Endothelial cell of umbilical vein (primary cell): Measurements from ENCODE around the gene S100A7. TPM values are rescaled to one million over a fixed set of nuclear protein-coding genes. Genes with fewer than 3 reads are reported as not detected.

Source experiments
- BruUV-seq: library from RNA; stranded (reverse); fragments of 400-500 nt; replicated peaks from 2 replicates; lab custom pipeline; 2021; lab: Mats Ljungman, UMichigan
- CTCF ChIA-PET: fragments of 300-600, 350-600 bp; sonication (Branson Sonifier 250); formaldehyde crosslinking; loops from one replicate; lab custom pipeline; 2021; ENCODE audit warnings: antibody characterized with exemption, inconsistent platforms; lab: Charles Lee
- POLR2A ChIA-PET: fragments of 300-600, 350-600 bp; sonication (Branson Sonifier 250); formaldehyde crosslinking; loops from one replicate; lab custom pipeline; 2021; ENCODE audit warnings: antibody characterized with exemption, inconsistent platforms; lab: Charles Lee
- DNase-seq: peaks from one replicate; pipeline ENCODE4 v3.0.0-alpha.2; 2011; ENCODE audit warnings: low read depth, low spot score
- FAIRE-seq: peaks from 2 replicates; lab custom pipeline; 2011; peaks lifted over from hg19 to GRCh38; lab: Jason Lieb, UNC
- H2AFZ ChIP-seq: 2 replicates; pipeline ENCODE4 v1.6.0; 2012; ENCODE audit warnings: low read depth, low read length, control low read depth, inconsistent platforms
- H3K27ac ChIP-seq: 2 replicates; pipeline ENCODE4 v1.5.1; 2011; ENCODE audit warnings: low read depth, mild to moderate bottlenecking, control low read depth, low read length, moderate library complexity; ENCODE audit not compliant: insufficient read depth
- H3K27me3 ChIP-seq, 2 experiments: 2 replicates each; pipeline versions ENCODE4 v1.6.0 to v1.6.1; 2011; ENCODE audit warnings: low read length in 2 of 2, mixed read lengths in 1 of 2; ENCODE audit not compliant: control insufficient read depth in 2 of 2, insufficient read depth in 2 of 2
- H3K36me3 ChIP-seq, 2 experiments: 2 replicates in 1 of 2; 3 replicates in 1 of 2; pipeline ENCODE4 v1.5.1; 2011; ENCODE audit warnings: low read length in 2 of 2, mild to moderate bottlenecking in 1 of 2, moderate library complexity in 1 of 2; ENCODE audit not compliant: control insufficient read depth in 2 of 2, insufficient read depth in 2 of 2; ENCODE audit errors: extremely low read depth in 1 of 2
- H3K4me1 ChIP-seq: 3 replicates; pipeline ENCODE4 v1.5.1; 2011; ENCODE audit warnings: mild to moderate bottlenecking, low read length; ENCODE audit not compliant: control insufficient read depth, insufficient read depth; ENCODE audit errors: extremely low read depth
- H3K4me2 ChIP-seq: 2 replicates; pipeline ENCODE4 v1.6.1; 2011; ENCODE audit warnings: low read length, control low read depth, mixed read lengths; ENCODE audit not compliant: insufficient read depth
- H3K4me3 ChIP-seq, 3 experiments: fragments of 200-600 bp in 1 of 3; sonication (generic), shearing (Covaris generic) in 1 of 3; replicated peaks in 1 of 3; 2 replicates each; pipeline ENCODE4 v1.5.1; 2011 to 2016; ENCODE audit warnings: control low read depth in 3 of 3, low read length in 3 of 3, mild to moderate bottlenecking in 2 of 3, inconsistent platforms in 1 of 3, low read depth in 1 of 3, moderate library complexity in 1 of 3; ENCODE audit not compliant: insufficient read depth in 1 of 3
- H3K79me2 ChIP-seq: 2 replicates; pipeline ENCODE4 v1.6.0; 2012; ENCODE audit warnings: low read length, inconsistent platforms; ENCODE audit not compliant: control insufficient read depth, insufficient read depth
- H3K9ac ChIP-seq: replicated peaks from 2 replicates; pipeline ENCODE3; 2011; ENCODE audit warnings: low read length, control low read depth; ENCODE audit not compliant: insufficient read depth; ENCODE audit errors: extremely low read depth
- H3K9me1 ChIP-seq: replicated peaks from 3 replicates; pipeline ENCODE4 v1.6.0; 2011; ENCODE audit warnings: mild to moderate bottlenecking, low read length; ENCODE audit not compliant: control insufficient read depth, insufficient read depth; ENCODE audit errors: extremely low read depth
- H3K9me3 ChIP-seq: replicated peaks from 2 replicates; pipeline ENCODE4 v1.5.1; 2012; ENCODE audit warnings: low read length, inconsistent platforms; ENCODE audit not compliant: control insufficient read depth, insufficient read depth
- H4K20me1 ChIP-seq: replicated peaks from 2 replicates; pipeline ENCODE3; 2011; ENCODE audit warnings: mild to moderate bottlenecking, low read length; ENCODE audit not compliant: control insufficient read depth, insufficient read depth; ENCODE audit errors: extremely low read depth
- EZH2 ChIP-seq: IDR thresholded peaks from 2 replicates; pipeline ENCODE4 v1.6.1; 2012; ENCODE audit warnings: borderline replicate concordance, low read depth, mild to moderate bottlenecking, moderate library complexity, low read length, inconsistent platforms; ENCODE audit not compliant: severe bottlenecking
- FOS ChIP-seq: IDR thresholded peaks from 2 replicates; pipeline ENCODE4 v1.6.1; 2011; ENCODE audit warnings: mild to moderate bottlenecking, low read length, moderate library complexity, borderline replicate concordance; ENCODE audit not compliant: insufficient read depth
- GATA2 ChIP-seq: IDR thresholded peaks from 2 replicates; pipeline ENCODE4 v1.7.0; 2011; ENCODE audit warnings: low read depth, mild to moderate bottlenecking, moderate library complexity, mixed read lengths, low read length; ENCODE audit not compliant: insufficient read length, insufficient read depth
- JUN ChIP-seq: IDR thresholded peaks from 2 replicates; pipeline ENCODE4 v1.6.1; 2011; ENCODE audit warnings: borderline replicate concordance, low read depth; ENCODE audit not compliant: insufficient read length, insufficient read depth
- MYC ChIP-seq: IDR thresholded peaks from one replicate; pipeline ENCODE4 v1.6.1; 2011; ENCODE audit warnings: mild to moderate bottlenecking, low read depth, low read length
- POLR2A ChIP-seq: IDR thresholded peaks from 2 replicates; pipeline ENCODE4 v1.6.1; 2012; ENCODE audit warnings: low read depth, mild to moderate bottlenecking, control low read depth, low read length
- POLR2AphosphoS5 ChIP-seq: IDR thresholded peaks from 2 replicates; pipeline ENCODE4 v1.6.1; 2012; ENCODE audit warnings: low read depth, mild to moderate bottlenecking, control low read depth, low read length, moderate library complexity; ENCODE audit not compliant: insufficient read depth
- dilution Hi-C: fragments of 300-500 bp; cut with MboI; formaldehyde crosslinking; loops from one replicate; pipeline ENCODE4 v1.15.0; 2019; ENCODE audit warnings: low sequenced_read_pairs; ENCODE audit not compliant: extremely low pct_ligation_motif_present
- intact Hi-C: fragments of 100-400 bp; cut with micrococcal nuclease; formaldehyde crosslinking; loops from one replicate; pipeline ENCODE4 v1.10.0; 2022
- polyA plus RNA-seq, 4 experiments: library from polyadenylated mRNA; depleted of rRNA in 3 of 4; stranded (reverse) in 3 of 4; unstranded in 1 of 4; fragments of >200 nt; gene quantifications; 2 replicates each; pipeline versions ENCODE4 v1.2.1 to v1.2.3, GENCODE V29; 2011 to 2012; ENCODE audit warnings: missing spikeins in 1 of 4
- total RNA-seq: library from RNA; stranded (reverse); gene quantifications from 2 replicates; pipeline ENCODE4 v1.2.3, GENCODE V29; 2021
- TF ChIP-seq, protein P1 (sequence below): IDR thresholded peaks from 2 replicates; pipeline ENCODE4 v1.6.1; 2011; ENCODE audit not compliant: insufficient read depth, insufficient read length
- TF ChIP-seq, protein P2 (sequence below), 2 donors: IDR thresholded peaks; 1 replicate in 1 of 2; 2 replicates in 1 of 2; pipeline ENCODE4 v1.5.1; 2011; ENCODE audit warnings: low read length in 2 of 2, mild to moderate bottlenecking in 2 of 2, moderate library complexity in 2 of 2, control low read depth in 1 of 2, inconsistent platforms in 1 of 2, low read depth in 1 of 2; ENCODE audit not compliant: insufficient read depth in 1 of 2; ENCODE audit errors: extremely low read depth in 1 of 2

S100A7 gene
- total and polyA plus RNA-seq, 2 donors (not counting 3 experiments of a cell fraction or from before 2014, with no cell fraction given): not detected

DNA sequence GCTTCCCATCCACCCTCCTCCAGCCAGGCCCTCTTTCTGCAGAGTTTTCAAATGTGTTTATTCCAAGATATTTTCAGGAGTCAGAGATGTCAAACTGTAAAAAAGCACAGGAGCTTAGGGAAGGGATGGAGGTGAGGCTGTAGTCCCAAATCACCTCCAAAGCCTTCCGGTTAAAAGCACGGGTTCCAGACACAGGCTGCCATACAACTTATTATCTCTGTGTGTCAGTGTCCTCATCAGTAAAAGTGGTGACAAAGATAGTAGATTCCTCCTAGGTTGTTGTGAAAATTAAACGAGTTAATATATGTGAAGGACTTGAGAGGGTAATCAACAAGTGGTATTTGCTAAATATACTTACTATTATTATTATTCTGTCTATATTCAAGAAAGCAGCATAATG, 29.0 kb downstream of the S100A7 start:
- H3K9me3 ChIP-seq: no peaks in the 10 kb centered on the region
- TF ChIP-seq POLR2AphosphoS5: no peak
- no peak for TF ChIP-seq GATA2
- no peak for TF ChIP-seq JUN
- no peak for TF ChIP-seq POLR2A
- no peak for TF ChIP-seq FOS
- TF ChIP-seq, protein P1, sequence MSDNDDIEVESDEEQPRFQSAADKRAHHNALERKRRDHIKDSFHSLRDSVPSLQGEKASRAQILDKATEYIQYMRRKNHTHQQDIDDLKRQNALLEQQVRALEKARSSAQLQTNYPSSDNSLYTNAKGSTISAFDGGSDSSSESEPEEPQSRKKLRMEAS: no peak
- TF ChIP-seq EZH2: no peak
- no peak for TF ChIP-seq MYC
- TF ChIP-seq, protein P2, sequence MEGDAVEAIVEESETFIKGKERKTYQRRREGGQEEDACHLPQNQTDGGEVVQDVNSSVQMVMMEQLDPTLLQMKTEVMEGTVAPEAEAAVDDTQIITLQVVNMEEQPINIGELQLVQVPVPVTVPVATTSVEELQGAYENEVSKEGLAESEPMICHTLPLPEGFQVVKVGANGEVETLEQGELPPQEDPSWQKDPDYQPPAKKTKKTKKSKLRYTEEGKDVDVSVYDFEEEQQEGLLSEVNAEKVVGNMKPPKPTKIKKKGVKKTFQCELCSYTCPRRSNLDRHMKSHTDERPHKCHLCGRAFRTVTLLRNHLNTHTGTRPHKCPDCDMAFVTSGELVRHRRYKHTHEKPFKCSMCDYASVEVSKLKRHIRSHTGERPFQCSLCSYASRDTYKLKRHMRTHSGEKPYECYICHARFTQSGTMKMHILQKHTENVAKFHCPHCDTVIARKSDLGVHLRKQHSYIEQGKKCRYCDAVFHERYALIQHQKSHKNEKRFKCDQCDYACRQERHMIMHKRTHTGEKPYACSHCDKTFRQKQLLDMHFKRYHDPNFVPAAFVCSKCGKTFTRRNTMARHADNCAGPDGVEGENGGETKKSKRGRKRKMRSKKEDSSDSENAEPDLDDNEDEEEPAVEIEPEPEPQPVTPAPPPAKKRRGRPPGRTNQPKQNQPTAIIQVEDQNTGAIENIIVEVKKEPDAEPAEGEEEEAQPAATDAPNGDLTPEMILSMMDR (IDR thresholded peaks at IDR 0.05; ENCODE audit: extremely low read depth in 1 of 2, insufficient read depth in 1 of 2, low read depth in 1 of 2, low read length in 2 of 2): no peak
- CTCF ChIA-PET: no interaction called here
- FAIRE-seq: no peak
- H4K20me1 ChIP-seq: no peaks in the 10 kb centered on the region
- no peak overlapping the region for H3K4me2 ChIP-seq
- no peak overlapping the region for H3K27ac ChIP-seq
- intact Hi-C loops: no loop called here
- H3K9ac ChIP-seq: no peak overlapping the region
- DNase-seq: no peak
- no peaks in the 10 kb centered on the region for H3K4me1 ChIP-seq
- no peak overlapping the region for H3K4me3 ChIP-seq
- H3K27me3 ChIP-seq: no peaks in the 10 kb centered on the region
- no peak overlapping the region for H2AFZ ChIP-seq
- BruUV-seq: no TSS peak
- no peaks in the 10 kb centered on the region for H3K9me1 ChIP-seq
- no peaks in the 10 kb centered on the region for H3K79me2 ChIP-seq
- POLR2A ChIA-PET: no interaction called here
- no peaks in the 10 kb centered on the region for H3K36me3 ChIP-seq
- dilution Hi-C loops: no loop called here
